HEK293 (cell line): Measurements from ENCODE around the gene BAIAP2L2.
A peak's percentile ranks its signal among the peaks of the same experiment; 100 is the strongest.

ENCODE experiments used
- CTCF ChIA-PET: fragments of 350-600 bp; formaldehyde crosslinking; extraction: SDS; loops from one replicate; lab custom pipeline; 2021; ENCODE audit warnings: antibody characterized with exemption; lab: Yijun Ruan, JAX
- POLR2A ChIA-PET: fragments of 300-600 bp; formaldehyde crosslinking; extraction: SDS; loops from one replicate; lab custom pipeline; 2020; ENCODE audit warnings: antibody characterized with exemption, inconsistent platforms; lab: Yijun Ruan, JAX
- H3K27ac ChIP-seq: fragments of 200-500 bp; sonication (Bioruptor generic); 2 replicates; pipeline ENCODE4 v1.5.1; 2014; ENCODE audit warnings: low read depth, low read length, control low read depth, inconsistent platforms; ENCODE audit errors: extremely low read depth
- H3K36me3 ChIP-seq, 2 experiments: fragments of 200-500 bp in 1 of 2; sonication (Bioruptor generic) in 1 of 2; 1 replicate in 1 of 2; 2 replicates in 1 of 2; pipeline ENCODE4 v1.5.1; 2014 to 2017; ENCODE audit warnings: inconsistent platforms in 2 of 2, low read length in 2 of 2; ENCODE audit not compliant: control insufficient read depth in 2 of 2, insufficient read depth in 1 of 2
- H3K4me1 ChIP-seq: fragments of 200-500 bp; sonication (Bioruptor generic); 2 replicates; pipeline ENCODE4 v1.5.1; 2014; ENCODE audit warnings: mild to moderate bottlenecking, low read length, inconsistent platforms; ENCODE audit not compliant: control insufficient read depth, insufficient read depth
- H3K4me3 ChIP-seq: 2 replicates; pipeline ENCODE4 v1.5.1; 2011; ENCODE audit warnings: low read depth, mild to moderate bottlenecking, control low read depth, low read length, moderate library complexity
- H3K9me3 ChIP-seq: fragments of 200-500 bp; sonication (Bioruptor generic); 2 replicates; pipeline ENCODE4 v1.5.1; 2014; ENCODE audit warnings: low read depth, low read length, inconsistent platforms; ENCODE audit not compliant: control insufficient read depth, insufficient read depth
- KLF16 ChIP-seq: fragments of 450-650 bp; formaldehyde crosslinking; IDR thresholded peaks from 2 replicates; pipeline ENCODE4 v1.5.1; 2017; ENCODE audit warnings: missing biosample characterization, missing genetic modification characterization
- MEIS1 ChIP-seq: sonication (generic); formaldehyde crosslinking; IDR thresholded peaks from 2 replicates; pipeline ENCODE4 v1.8.1; 2022; ENCODE audit warnings: missing genetic modification reagents, mild to moderate bottlenecking, borderline replicate concordance
- OVOL3 ChIP-seq: fragments of 450-650 bp; formaldehyde crosslinking; IDR thresholded peaks from 2 replicates; pipeline ENCODE4 v1.5.1; 2016; ENCODE audit warnings: missing biosample characterization, missing genetic modification characterization
- SETDB1 ChIP-seq: IDR thresholded peaks from one replicate; pipeline ENCODE4 v1.6.1; 2017; ENCODE audit warnings: mild to moderate bottlenecking, low read length, moderate library complexity, mixed read lengths; ENCODE audit not compliant: insufficient read length
- ZFHX2 ChIP-seq: fragments of 450-650 bp; formaldehyde crosslinking; conservative IDR thresholded peaks from 2 replicates; pipeline ENCODE4 v1.5.1; 2016; ENCODE audit warnings: missing biosample characterization, missing genetic modification characterization
- ZNF266 ChIP-seq: fragments of 450-650 bp; formaldehyde crosslinking; IDR thresholded peaks from 2 replicates; pipeline ENCODE4 v1.5.1; 2016; ENCODE audit warnings: missing biosample characterization, missing genetic modification characterization, low read depth
- ZNF280C ChIP-seq: fragments of 450-650 bp; formaldehyde crosslinking; IDR thresholded peaks from 2 replicates; pipeline ENCODE4 v1.5.1; 2016; ENCODE audit warnings: missing biosample characterization, missing genetic modification characterization
- ZNF341 ChIP-seq: fragments of 450-650 bp; formaldehyde crosslinking; IDR thresholded peaks from 2 replicates; pipeline ENCODE4; 2016; ENCODE audit warnings: low read depth, missing biosample characterization, missing genetic modification characterization
- ZNF362 ChIP-seq: fragments of 450-650 bp; formaldehyde crosslinking; IDR thresholded peaks from 2 replicates; pipeline ENCODE4 v1.5.1; 2016; ENCODE audit warnings: missing biosample characterization, missing genetic modification characterization
- ZNF48 ChIP-seq: fragments of 450-650 bp; formaldehyde crosslinking; IDR thresholded peaks from 2 replicates; pipeline ENCODE4 v1.5.1; 2016; ENCODE audit warnings: missing biosample characterization, missing genetic modification characterization
- ZNF518A ChIP-seq: fragments of 450-650 bp; formaldehyde crosslinking; conservative IDR thresholded peaks from 2 replicates; pipeline ENCODE4 v1.5.1; 2016; ENCODE audit warnings: low read depth, missing biosample characterization, missing genetic modification characterization
- ZNF555 ChIP-seq: fragments of 450-650 bp; formaldehyde crosslinking; conservative IDR thresholded peaks from 2 replicates; pipeline ENCODE4 v1.5.1; 2017; ENCODE audit warnings: missing biosample characterization, mild to moderate bottlenecking, missing genetic modification characterization, inconsistent platforms
- ZNF580 ChIP-seq: fragments of 450-650 bp; formaldehyde crosslinking; IDR thresholded peaks from 2 replicates; pipeline ENCODE4 v1.5.1; 2016; ENCODE audit warnings: missing biosample characterization, missing genetic modification characterization
- ZNF621 ChIP-seq: fragments of 450-650 bp; formaldehyde crosslinking; IDR thresholded peaks from 2 replicates; pipeline ENCODE4 v1.5.1; 2017; ENCODE audit warnings: missing biosample characterization, missing genetic modification characterization
- ZNF639 ChIP-seq: fragments of 450-650 bp; formaldehyde crosslinking; IDR thresholded peaks from 2 replicates; pipeline ENCODE4 v1.5.1; 2016; ENCODE audit warnings: missing biosample characterization, missing genetic modification characterization
- ZNF785 ChIP-seq: fragments of 450-650 bp; formaldehyde crosslinking; IDR thresholded peaks from 2 replicates; pipeline ENCODE4 v1.5.1; 2016; ENCODE audit warnings: missing biosample characterization, missing genetic modification characterization
- ZNF837 ChIP-seq: fragments of 450-650 bp; formaldehyde crosslinking; IDR thresholded peaks from 2 replicates; pipeline ENCODE4 v1.5.1; 2016; ENCODE audit warnings: missing biosample characterization, missing genetic modification characterization

Gene BAIAP2L2

GRCh38 chr22:38126928-38127668 lies 16.6 kb upstream of the BAIAP2L2 start:
- Histone ChIP-seq H3K27ac (no peak overlapping the region), H3K4me1 (no peaks in the 10 kb centered on the region), H3K36me3 (peaks cover 0 to 25% of the 10 kb centered on the region in 2 experiments; a peak in 2 of 3 replicates), H3K4me3 (no peak overlapping the region), H3K9me3 (no peaks in the 10 kb centered on the region)
- POLR2A ChIA-PET: no interaction called here
- TF ChIP-seq OVOL3 (tag by site-specific recombination): no peak
- TF ChIP-seq ZNF266: no peak
- TF ChIP-seq ZNF48 (tag by site-specific recombination): no peak
- TF ChIP-seq ZNF555: no peak
- TF ChIP-seq ZNF580 (tag by site-specific recombination): no peak
- no peak for TF ChIP-seq KLF16 (tag by site-specific recombination)
- TF ChIP-seq SETDB1: no peak
- no peak for TF ChIP-seq ZNF785 (tag by site-specific recombination)
- TF ChIP-seq ZNF639 (tag by site-specific recombination): no peak
- TF ChIP-seq ZNF280C (tag by site-specific recombination): no peak
- no peak for TF ChIP-seq ZNF518A (tag by site-specific recombination)
- TF ChIP-seq MEIS1: no peak
- CTCF ChIA-PET: no interaction called here

GRCh38 chr22:38125751-38126201 lies 15.3 kb upstream of the BAIAP2L2 start:
- no peak overlapping the region for H3K4me3 ChIP-seq
- ChIA-PET POLR2A (no interaction called here), CTCF (interaction anchor here (0.6 kb wide), 1 partner anchor 218 kb away, joined by 7 read pairs; no protein-coding TSS in a partner anchor)
- no peak for TF ChIP-seq ZNF341 (tag by site-specific recombination)
- 0 out of 2 replicates have a peak, but pooled peaks have one; percentile 10 for TF ChIP-seq ZFHX2
- no peak for TF ChIP-seq ZNF621 (tag by site-specific recombination)
- TF ChIP-seq ZNF362 (tag by site-specific recombination): no peak
- no peak for TF ChIP-seq ZNF837
- no peaks in the 10 kb centered on the region for H3K4me1 ChIP-seq
- no peak overlapping the region for H3K27ac ChIP-seq
- peaks cover 0 to 21% of the 10 kb centered on the region in 2 experiments; a peak in 2 of 3 replicates for H3K36me3 ChIP-seq
- H3K9me3 ChIP-seq: no peaks in the 10 kb centered on the region
